ENCODE measurements around the gene SLC9A8.

- TF ChIP-seq CTCF (IDR thresholded peaks at IDR 0.05; ENCODE audit: extremely low read depth in 1 of 2, insufficient read depth in 1 of 2, low read depth in 1 of 2, low read length in 2 of 2) (no peak), MYC (IDR thresholded peaks at IDR 0.05; ENCODE audit: low read depth, low read length) (no peak), EZH2 (IDR thresholded peaks at IDR 0.05; ENCODE audit: borderline replicate concordance, low read depth, low read length, severe bottlenecking) (no peak)
Observed at GRCh38 chr20:49892817-49893216, 80.2 kb downstream of the SLC9A8 start.

Measured in endothelial cell of umbilical vein (primary cell).